Measurements from ENCODE around the gene SLC12A5.
A peak's percentile ranks its signal among the peaks of the same experiment; 100 is the strongest.

Gene SLC12A5

DNA sequence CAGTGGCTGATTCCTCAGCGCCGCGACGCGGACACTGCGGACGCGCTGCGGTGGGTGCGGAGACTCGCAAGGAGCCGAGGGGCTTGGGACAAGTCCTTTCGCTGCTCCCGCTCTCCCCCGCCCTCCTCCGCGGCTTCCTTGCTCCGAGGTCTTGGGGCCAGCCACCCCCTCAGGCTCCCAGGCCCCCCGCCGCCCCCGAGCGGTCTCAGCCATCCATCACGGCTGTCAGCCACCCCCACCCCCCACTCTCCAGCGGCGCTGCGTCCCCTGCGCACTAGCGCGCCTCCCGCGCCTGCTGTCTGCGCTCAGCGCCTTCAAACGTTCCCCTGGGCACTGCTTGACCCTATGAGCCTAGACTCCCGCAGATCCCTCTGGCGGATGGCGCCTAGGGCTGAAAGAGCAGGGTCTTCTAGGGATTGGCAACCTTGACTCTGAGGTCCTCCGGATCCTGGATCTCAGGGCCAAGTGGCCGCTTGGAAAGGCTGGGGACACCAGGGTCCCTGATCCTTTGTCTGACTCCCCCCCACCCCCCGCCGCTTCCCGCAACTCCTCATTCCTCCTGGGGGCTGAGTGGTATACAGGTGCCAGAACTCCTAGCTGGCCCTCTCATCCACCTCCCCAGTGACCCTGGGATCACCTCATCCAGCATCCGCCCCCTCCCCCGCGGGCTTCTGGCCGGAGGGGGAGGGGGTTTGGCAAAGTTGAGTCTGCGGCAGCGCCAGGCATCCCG, 1.4 kb downstream of the SLC12A5 start:
- Mint-ChIP-seq H3K9me3 (no peaks in the 10 kb centered on the region), H3K27ac (no peak overlapping the region), H3K4me1 (ENCODE audit: low read depth) (no peaks in the 10 kb centered on the region), H3K27me3 (peaks cover 85% of the 10 kb centered on the region), H3K4me3 (no peak overlapping the region), H3K36me3 (ENCODE audit: low read depth) (no peaks in the 10 kb centered on the region)
- DNase-seq = no peak

- no peaks in the 10 kb centered on the region for H3K4me1 Mint-ChIP-seq (ENCODE audit: low read depth)
- no peaks in the 10 kb centered on the region for H3K36me3 Mint-ChIP-seq (ENCODE audit: low read depth)
- H3K27me3 Mint-ChIP-seq = peaks cover 86% of the 10 kb centered on the region
- H3K27ac Mint-ChIP-seq = no peak overlapping the region
- no peak overlapping the region for H3K4me3 Mint-ChIP-seq
- DNase-seq = no peak
- H3K9me3 Mint-ChIP-seq = no peaks in the 10 kb centered on the region
Observed at GRCh38 chr20:46031014-46031569, 2.1 kb downstream of the SLC12A5 start.

DNA sequence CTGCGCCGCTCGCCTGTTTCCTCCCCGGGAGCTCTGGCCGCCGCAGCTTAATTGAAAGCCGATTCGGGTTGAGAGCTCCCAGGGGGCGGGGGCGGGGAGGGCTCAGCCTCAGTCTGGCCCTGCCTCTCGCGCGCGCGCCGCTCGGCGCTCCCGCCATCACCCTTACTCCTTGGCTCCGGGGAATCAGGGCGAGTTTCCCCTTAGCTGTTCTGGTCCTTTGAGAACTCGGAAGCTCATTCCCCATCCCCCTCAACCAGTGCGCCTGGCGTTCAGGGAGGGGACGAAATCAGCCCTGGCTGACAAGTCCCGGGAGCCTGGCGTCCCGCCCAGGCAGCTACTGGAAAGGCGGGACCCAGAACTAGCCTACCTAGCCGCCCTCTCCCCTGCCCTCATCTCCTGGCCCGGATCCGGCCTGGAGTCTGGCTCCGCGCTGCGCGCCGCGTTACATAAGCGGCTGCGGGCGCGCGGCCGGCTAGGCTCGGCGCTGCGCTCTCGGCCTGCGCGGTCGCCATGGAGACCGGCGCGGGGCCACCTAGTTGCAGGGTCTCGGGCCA, 2.8 kb downstream of the SLC12A5 start:
- H3K36me3 Mint-ChIP-seq (ENCODE audit: low read depth) = no peaks in the 10 kb centered on the region
- no peak overlapping the region for H3K4me3 Mint-ChIP-seq
- H3K4me1 Mint-ChIP-seq (ENCODE audit: low read depth) = no peaks in the 10 kb centered on the region
- H3K9me3 Mint-ChIP-seq = no peaks in the 10 kb centered on the region
- no peak overlapping the region for H3K27ac Mint-ChIP-seq
- no peak for DNase-seq
- peaks cover 85% of the 10 kb centered on the region for H3K27me3 Mint-ChIP-seq

DNA sequence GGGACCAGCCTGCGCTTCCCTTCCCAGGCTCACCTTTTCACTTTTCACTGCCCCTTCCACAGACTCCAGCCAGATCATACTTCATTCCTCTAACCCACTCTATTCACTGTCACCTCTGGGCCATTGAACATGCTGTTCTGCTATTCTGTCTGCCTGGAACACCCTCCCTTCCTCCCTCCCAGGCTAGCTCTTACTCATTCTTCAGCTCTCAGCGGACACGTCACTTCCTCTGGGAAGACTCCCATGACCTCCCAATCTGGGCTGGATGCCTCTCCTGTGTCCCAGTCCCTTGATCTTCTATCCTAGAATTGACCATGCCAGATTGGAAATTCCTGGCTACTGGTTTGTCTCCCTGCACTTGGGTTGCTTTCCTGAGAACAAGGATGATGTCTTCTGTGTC, 5.0 kb downstream of the SLC12A5 start:
- Mint-ChIP-seq H3K27me3 (peaks cover 68% of the 10 kb centered on the region), H3K36me3 (ENCODE audit: low read depth) (no peaks in the 10 kb centered on the region), H3K4me1 (ENCODE audit: low read depth) (no peaks in the 10 kb centered on the region), H3K9me3 (no peaks in the 10 kb centered on the region), H3K27ac (no peak overlapping the region), H3K4me3 (no peak overlapping the region)
- no peak for DNase-seq

DNA sequence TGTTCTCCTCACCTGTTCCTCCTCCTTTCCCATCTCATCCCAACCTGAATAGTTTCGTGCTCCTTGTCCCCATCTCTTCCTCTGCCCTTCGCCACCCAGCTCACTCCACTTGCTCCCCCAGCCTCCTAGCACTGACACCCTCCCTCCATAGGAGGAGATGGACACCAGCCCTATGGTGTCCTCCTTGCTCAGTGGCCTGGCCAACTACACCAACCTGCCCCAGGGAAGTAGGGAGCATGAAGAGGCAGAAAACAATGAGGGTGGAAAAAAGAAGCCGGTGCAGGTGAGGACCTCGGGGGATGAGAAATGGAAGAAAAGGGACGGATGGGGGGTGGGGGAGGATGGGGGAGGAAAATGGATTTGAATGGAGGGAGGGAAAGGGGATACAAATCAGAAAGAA, 6.2 kb downstream of the SLC12A5 start:
- Mint-ChIP-seq H3K4me3 (no peak overlapping the region), H3K27me3 (peaks cover 58% of the 10 kb centered on the region)

DNA sequence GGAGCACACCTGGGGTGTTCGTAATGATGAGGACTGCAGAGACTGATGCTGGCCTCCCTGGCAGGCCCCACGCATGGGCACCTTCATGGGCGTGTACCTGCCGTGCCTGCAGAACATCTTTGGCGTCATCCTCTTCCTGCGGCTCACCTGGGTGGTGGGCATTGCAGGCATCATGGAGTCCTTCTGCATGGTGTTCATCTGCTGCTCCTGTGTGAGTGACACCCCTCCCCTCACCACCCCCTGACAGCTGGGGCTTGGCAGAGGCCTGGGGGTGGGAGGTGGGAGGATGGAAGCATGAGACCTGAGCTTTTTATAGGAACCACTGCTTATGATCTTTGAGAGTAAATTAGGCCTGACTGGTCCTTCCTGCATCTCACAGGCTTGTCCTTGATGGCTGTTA, 6.7 kb downstream of the SLC12A5 start:
- no peaks in the 10 kb centered on the region for H3K4me1 Mint-ChIP-seq (ENCODE audit: low read depth)
- H3K4me3 Mint-ChIP-seq = no peak overlapping the region
- no peak for DNase-seq
- peaks cover 59% of the 10 kb centered on the region for H3K27me3 Mint-ChIP-seq
- H3K27ac Mint-ChIP-seq = no peak overlapping the region
- H3K9me3 Mint-ChIP-seq = no peaks in the 10 kb centered on the region
- no peaks in the 10 kb centered on the region for H3K36me3 Mint-ChIP-seq (ENCODE audit: low read depth)

More for the DNA sequence above, 6.2 kb downstream of the SLC12A5 start:
- H3K9me3 Mint-ChIP-seq = no peaks in the 10 kb centered on the region
- no peaks in the 10 kb centered on the region for H3K4me1 Mint-ChIP-seq (ENCODE audit: low read depth)
- DNase-seq = no peak
- no peak overlapping the region for H3K27ac Mint-ChIP-seq
- no peaks in the 10 kb centered on the region for H3K36me3 Mint-ChIP-seq (ENCODE audit: low read depth)

DNA sequence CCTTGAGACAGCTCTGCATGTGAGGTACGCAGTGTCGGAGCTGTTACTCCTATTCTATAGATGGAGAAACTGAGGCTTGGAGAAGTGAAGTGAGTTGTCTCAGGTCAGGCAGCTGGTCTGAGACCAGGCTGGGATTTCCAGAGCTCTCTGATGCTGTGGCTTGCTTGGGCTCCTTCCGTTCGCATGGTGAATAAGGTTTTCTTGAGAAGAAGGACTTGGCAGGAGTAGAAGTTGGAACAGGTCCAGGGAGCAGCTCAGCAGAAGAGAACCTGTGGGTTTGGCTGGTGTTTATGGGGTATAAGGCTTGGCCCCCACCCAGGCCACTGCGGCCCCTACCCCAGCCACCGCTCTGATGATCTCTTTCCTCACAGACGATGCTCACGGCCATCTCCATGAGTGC, 7.4 kb downstream of the SLC12A5 start:
- DNase-seq = no peak
- Mint-ChIP-seq H3K36me3 (ENCODE audit: low read depth) (no peaks in the 10 kb centered on the region), H3K27ac (no peak overlapping the region), H3K4me1 (ENCODE audit: low read depth) (no peaks in the 10 kb centered on the region), H3K27me3 (peaks cover 59% of the 10 kb centered on the region), H3K9me3 (no peaks in the 10 kb centered on the region), H3K4me3 (no peak overlapping the region)

DNA sequence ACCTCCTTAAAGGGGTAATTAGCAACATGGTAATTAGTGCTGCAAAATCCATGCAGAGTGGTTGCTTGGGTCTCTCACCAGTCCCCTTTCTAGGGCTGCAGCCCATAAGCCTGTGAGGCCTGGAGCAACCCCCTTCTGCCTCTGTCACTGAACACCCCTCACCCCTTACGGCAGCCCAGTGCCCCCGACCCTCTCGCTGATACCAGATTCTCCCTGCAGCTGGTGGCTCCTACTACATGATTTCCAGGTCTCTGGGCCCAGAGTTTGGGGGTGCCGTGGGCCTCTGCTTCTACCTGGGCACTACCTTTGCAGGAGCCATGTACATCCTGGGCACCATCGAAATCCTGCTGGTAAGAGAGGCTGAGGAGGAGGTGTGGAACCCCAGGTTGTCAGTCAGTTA, 8.0 kb downstream of the SLC12A5 start:
- H3K4me3 Mint-ChIP-seq = no peak overlapping the region
- no peak for DNase-seq
- no peaks in the 10 kb centered on the region for H3K9me3 Mint-ChIP-seq
- no peaks in the 10 kb centered on the region for H3K4me1 Mint-ChIP-seq (ENCODE audit: low read depth)
- no peaks in the 10 kb centered on the region for H3K36me3 Mint-ChIP-seq (ENCODE audit: low read depth)
- H3K27ac Mint-ChIP-seq = no peak overlapping the region
- H3K27me3 Mint-ChIP-seq = peaks cover 64% of the 10 kb centered on the region

DNA sequence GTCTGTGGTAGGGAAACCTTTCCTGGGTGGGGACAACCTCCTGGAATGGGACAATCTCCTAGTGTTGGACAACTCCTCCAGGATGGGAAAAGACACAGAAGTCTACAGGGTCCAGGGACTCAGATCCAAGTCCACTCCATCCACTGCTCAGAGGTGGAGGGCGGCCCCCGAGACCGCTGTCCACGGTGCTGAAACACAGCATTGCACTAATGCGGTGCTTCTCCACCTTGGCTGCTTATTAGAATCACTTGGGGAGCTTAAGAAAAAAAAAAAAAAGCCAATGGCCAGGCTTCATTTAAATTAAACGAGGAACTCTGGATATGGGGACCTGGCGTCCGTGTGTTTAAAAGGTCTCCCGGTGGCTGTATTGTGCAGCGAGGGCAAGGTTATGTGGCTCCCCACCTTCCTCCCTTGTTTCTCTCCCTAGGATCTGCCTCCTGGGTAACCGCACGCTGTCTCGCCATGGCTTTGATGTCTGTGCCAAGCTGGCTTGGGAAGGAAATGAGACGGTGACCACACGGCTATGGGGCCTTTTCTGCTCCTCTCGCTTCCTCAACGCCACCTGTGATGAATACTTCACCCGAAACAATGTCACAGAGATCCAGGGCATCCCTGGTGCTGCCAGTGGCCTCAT, 12.0 kb downstream of the SLC12A5 start:
- Mint-ChIP-seq H3K9me3 (no peaks in the 10 kb centered on the region), H3K27ac (no peak overlapping the region), H3K4me3 (no peak overlapping the region), H3K27me3 (peaks cover 55% of the 10 kb centered on the region), H3K36me3 (ENCODE audit: low read depth) (no peaks in the 10 kb centered on the region), H3K4me1 (ENCODE audit: low read depth) (no peaks in the 10 kb centered on the region)
- peak; percentile 58 for DNase-seq

- Mint-ChIP-seq H3K4me3 (no peak overlapping the region), H3K9me3 (no peaks in the 10 kb centered on the region), H3K27me3 (peaks cover 65% of the 10 kb centered on the region), H3K36me3 (ENCODE audit: low read depth) (no peaks in the 10 kb centered on the region), H3K27ac (no peak overlapping the region), H3K4me1 (ENCODE audit: low read depth) (no peaks in the 10 kb centered on the region)
- no peak for DNase-seq
Observed at GRCh38 chr20:46043556-46043955, 14.5 kb downstream of the SLC12A5 start.

DNA sequence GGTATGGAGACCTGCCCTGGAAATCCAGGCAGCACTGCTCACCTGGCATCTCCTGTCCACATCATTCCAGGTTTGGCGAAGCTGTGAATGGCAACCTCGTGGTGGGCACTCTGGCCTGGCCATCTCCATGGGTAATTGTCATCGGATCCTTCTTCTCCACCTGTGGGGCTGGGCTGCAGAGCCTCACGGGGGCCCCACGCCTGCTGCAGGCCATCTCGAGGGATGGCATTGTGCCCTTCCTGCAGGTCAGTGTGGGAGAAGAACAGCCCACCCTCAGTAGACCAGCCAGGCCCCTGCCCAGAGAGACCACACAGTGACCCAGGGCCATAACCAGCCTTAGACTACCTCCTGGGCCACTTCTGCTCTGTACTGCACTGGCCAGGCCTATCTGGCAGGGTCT, 15.9 kb downstream of the SLC12A5 start:
- no peaks in the 10 kb centered on the region for H3K36me3 Mint-ChIP-seq (ENCODE audit: low read depth)
- no peaks in the 10 kb centered on the region for H3K9me3 Mint-ChIP-seq
- peaks cover 65% of the 10 kb centered on the region for H3K27me3 Mint-ChIP-seq
- no peak overlapping the region for H3K4me3 Mint-ChIP-seq
- DNase-seq = no peak
- no peak overlapping the region for H3K27ac Mint-ChIP-seq
- H3K4me1 Mint-ChIP-seq (ENCODE audit: low read depth) = no peaks in the 10 kb centered on the region

DNA sequence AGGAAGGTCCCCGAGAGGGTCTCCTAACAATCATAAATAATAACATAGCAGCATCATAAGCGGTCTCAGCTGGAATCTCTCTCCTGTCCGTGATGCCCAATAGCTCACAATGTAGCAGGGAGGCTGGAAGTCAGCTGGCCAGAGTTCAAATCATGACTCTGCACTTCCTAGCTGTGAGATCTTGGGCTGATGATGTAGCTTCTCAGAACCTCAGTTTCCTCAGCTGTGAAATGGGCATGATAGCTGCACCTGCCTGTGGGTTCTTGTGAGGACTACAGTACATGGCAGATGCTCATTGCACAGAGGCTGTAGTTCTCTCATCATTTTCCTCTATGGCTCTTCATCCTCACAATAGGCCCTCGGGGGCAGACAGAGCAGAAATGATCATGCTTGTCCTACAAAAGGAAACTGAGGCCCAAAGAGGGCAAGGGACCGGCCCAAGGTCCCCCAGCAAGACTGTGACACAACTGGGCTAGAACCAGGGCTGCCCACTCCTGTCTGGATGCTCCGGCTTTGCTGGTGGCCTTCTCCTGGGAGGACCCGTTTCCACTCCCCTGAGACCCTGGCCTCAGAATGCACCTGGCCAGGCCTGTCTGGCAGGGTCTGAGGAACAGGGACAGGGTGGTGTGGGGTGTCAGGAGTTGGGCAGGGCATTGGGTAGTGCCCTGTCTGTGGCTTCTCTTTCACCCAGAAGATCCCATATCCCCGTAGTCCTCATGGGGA, 17.7 kb downstream of the SLC12A5 start:
- H3K4me3 Mint-ChIP-seq = no peak overlapping the region
- H3K36me3 Mint-ChIP-seq (ENCODE audit: low read depth) = no peaks in the 10 kb centered on the region
- peaks cover 48% of the 10 kb centered on the region for H3K27me3 Mint-ChIP-seq
- H3K4me1 Mint-ChIP-seq (ENCODE audit: low read depth) = no peaks in the 10 kb centered on the region
- H3K27ac Mint-ChIP-seq = no peak overlapping the region
- no peak for DNase-seq
- no peaks in the 10 kb centered on the region for H3K9me3 Mint-ChIP-seq

- Mint-ChIP-seq H3K4me1 (ENCODE audit: low read depth) (no peaks in the 10 kb centered on the region), H3K4me3 (no peak overlapping the region), H3K9me3 (no peaks in the 10 kb centered on the region), H3K27ac (no peak overlapping the region), H3K36me3 (ENCODE audit: low read depth) (no peaks in the 10 kb centered on the region), H3K27me3 (peaks cover 37% of the 10 kb centered on the region)
- DNase-seq = no peak
Observed at GRCh38 chr20:46047821-46048220, 18.8 kb downstream of the SLC12A5 start.

GRCh38 chr20:46049190-46049589, 20.2 kb downstream of the SLC12A5 start:
- Mint-ChIP-seq H3K4me3 (no peak overlapping the region), H3K36me3 (ENCODE audit: low read depth) (no peaks in the 10 kb centered on the region), H3K27me3 (peaks cover 25% of the 10 kb centered on the region), H3K9me3 (no peaks in the 10 kb centered on the region), H3K27ac (no peak overlapping the region), H3K4me1 (ENCODE audit: low read depth) (no peaks in the 10 kb centered on the region)
- no peak for DNase-seq
